HG02852 (cell line): ENCODE results near the gene DNM3.
"Not testable (repeated sequence)": the region's sequence is repeated elsewhere in the genome, so short reads cannot be mapped to it uniquely, and the experiment has no call there.

Experiments used
- ATAC-seq: cut with Tn5 transposase; IDR thresholded peaks from one replicate; pipeline ENCODE4 v1.9.1; 2021; ENCODE audit warnings: mild to moderate bottlenecking, moderate library complexity; ENCODE audit not compliant: unreplicated experiment

Gene DNM3

DNA sequence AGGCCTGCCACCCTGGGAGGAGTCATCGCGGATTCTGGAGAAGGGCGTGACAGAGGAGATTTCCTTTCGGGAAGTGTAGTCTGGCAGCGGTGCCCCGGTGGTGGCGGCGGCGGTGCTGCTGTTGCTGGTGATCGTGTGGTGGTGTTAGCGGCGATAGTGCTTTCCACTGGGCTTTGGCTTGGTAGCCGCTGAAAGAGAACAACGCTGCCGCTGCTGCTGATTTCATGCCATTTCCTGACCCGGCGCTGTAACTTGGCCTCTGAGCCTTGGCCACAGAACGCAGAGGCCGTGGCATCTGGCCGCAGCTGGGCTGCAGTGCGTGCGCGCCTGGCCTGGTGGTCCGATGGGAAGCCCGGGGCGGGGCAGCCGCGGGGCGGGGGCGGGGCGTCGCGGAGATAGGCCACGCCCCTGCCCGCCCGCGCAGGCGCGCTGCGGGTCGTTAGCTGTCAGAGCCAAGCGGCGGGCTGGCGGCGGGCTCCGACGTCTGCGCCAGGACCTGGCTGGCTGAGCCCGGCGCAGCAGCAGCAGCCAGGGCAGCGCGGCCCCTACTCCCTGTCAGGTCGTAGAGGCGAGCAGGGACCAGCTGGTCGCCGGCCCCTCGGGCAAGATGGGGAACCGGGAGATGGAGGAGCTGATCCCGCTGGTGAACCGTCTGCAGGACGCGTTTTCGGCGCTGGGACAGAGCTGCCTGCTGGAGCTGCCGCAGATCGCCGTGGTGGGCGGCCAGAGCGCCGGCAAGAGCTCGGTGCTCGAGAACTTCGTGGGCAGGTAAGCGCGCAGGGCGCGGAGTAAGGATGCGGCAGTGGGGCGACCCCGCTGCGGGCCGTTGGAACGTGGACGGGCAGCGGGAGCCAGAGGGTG, at the start of gene DNM3:
TSS of gene DNM3 (plus strand) at position 449 of the 861 bp plus-strand sequence. CDS start at position 608, 159 bp downstream.
- peak; percentile 91 for ATAC-seq

DNA sequence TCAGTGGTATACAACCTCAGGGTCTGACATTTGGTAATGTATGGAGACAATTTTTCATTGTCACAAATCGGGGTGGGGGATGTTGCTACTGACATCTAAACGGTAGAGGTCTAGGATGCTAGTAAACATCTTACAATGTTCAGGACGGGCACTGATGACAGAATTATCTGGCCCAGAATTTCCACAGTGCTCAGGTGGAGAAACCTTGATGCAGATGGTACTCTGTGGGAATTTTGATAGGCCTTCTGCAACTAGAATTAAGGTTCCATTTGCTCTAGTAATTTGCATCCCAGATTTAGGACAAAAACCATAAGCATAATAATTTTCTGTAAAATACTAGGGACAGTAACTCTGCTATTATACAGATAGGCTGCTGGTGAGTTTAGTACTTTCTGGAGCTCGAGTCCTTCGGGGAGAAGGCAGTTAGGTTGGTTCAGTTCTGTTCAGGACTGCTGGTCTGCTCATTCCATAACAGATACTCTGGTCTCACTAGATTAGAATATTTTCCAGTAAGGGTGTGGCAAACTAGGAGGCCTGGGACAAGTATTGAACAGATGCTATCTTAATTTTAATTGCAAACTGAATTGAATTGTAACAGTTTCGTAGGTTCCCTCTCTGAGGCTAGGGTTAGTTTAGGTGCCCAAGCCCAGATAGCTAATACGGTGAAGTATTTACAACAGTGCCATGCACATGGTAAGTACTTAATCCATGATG, 48.5 kb upstream of the DNM3 start:
- ATAC-seq = no peak

DNA sequence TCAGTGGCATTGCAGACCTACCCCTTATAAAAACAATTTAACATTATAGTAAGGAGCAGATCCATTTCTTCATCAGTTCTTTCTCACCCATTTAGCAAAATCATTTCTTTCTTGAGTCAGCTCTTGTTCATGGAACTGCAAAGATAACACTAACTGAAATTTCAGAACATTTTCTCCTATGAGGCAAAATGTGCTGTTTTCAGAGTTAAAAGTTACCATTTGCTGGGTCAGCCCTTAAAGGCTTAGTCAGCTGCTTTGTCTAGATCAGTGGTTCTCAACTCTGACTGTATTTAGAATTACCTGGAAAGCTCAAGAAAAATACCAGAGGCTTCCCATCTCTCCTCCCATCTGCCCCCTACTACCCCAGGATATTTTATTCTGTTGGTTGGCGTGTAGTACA, 47.7 kb upstream of the DNM3 start:
- no peak for ATAC-seq

DNA sequence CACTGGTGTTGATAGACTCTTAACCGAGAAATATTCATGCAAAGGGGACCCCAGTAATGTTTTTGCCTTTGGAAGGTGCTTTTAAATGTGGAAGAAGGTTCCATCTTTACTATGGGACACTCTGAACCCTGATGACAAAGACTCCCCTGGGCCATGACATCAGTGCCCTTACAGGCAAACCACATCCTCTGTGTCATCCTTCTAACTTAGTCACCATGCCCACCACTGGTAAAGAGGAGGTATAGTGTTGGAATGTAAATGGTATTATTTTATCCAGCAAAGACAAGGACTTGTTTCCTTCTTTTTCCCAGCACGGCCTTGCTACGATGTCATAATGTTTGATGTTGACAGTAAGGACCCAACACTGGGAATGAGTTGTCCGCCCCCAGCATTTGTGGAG, 47.2 kb upstream of the DNM3 start:
- no peak for ATAC-seq

DNA sequence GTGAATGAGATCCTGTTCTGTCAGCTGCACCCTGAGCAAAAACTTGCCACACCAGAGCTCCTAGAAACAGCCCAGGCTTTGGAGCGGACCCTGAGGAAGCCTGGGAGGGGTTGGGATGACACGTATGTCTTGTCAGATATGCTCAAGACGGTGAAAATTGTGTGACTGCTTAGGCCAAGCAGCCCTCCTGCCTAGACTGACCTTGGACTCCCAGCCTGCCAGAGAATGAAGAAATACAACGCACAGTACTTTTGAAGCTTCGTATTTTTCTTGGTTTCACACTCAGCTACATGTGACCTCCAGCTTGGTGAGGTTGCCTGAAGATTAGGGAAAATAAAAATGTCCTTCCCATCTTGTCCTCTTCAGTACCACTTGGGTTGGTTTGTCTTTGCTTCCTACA, 44.7 kb upstream of the DNM3 start:
- no peak for ATAC-seq

DNA sequence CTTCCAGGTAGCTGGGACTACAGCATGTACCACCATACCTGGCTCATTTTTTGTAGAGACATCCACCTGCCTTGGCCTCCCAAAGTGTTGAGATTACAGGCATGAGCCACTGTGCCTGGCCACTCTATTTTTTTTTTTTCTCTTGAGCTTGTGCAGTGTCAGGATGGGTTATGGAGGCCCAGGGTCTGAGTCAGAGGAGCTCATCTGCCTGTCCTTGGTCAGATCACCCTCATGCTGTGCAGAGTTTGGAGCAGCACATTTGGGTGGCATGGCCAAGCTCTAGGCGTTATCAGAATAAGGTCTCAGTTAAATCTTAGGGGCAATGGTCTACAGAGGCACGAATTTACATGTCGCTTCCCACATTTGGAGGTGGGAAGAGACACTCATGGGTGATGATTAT, 43.0 kb upstream of the DNM3 start:
- no peak for ATAC-seq

DNA sequence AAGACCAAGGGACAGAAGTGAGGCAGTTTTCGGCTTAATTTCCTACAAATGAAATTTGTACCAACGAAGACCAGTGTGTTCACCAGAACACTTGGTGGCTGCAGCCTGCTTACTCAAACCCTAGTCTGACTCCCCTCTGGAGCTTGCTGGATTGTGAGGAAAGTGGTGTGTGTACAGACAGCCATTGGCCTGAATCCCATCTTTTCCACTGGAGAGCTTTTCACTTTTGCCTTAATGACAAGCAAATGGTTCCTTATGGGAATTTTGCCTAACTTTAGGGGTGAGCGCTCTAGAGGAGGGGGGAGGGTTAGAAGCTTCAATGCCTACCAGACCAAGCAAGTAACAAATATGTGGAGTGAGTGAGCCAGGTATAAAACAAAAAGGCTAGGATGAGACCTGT, 42.5 kb upstream of the DNM3 start:
- no peak for ATAC-seq

DNA sequence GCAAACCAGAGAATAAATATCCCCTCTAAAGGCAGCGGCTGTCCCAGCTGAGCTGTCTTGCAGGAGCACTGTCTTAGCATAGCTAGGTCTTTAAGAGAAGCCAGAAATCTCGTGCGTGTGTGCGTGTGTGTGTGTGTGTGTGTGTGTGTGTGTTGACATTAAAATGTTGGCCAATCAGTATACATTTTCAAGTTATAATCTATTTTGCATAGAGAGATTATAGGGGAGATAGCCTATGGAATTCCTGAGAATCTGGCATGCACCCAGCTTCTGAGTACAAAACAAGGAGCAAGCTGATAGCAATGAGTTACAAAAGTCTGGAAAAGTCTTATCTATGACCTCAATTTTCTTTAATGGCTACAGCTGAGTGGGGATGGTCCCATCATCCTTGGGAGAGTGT, 42.1 kb upstream of the DNM3 start:
- no peak for ATAC-seq

DNA sequence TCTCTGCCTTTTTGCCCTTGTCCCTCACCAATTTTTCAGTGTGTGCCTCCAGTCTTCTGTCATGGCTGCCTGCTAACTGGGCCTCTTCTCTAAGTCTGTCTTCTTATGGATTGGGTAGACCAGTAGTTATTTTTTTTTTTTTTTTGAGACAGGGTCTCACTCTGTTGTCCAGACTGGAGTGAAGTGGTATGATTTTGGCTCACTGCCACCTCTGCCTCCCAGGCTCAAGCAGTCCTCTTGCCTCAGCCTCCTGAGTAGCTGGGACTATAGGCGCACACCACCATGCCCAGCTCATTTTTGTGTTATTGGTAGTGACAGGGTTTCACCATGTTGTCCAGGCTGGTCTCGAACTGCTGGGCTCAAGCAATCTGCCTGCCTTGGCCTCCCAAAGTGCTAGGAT, 41.6 kb upstream of the DNM3 start:
- not testable (repeated sequence) for ATAC-seq

DNA sequence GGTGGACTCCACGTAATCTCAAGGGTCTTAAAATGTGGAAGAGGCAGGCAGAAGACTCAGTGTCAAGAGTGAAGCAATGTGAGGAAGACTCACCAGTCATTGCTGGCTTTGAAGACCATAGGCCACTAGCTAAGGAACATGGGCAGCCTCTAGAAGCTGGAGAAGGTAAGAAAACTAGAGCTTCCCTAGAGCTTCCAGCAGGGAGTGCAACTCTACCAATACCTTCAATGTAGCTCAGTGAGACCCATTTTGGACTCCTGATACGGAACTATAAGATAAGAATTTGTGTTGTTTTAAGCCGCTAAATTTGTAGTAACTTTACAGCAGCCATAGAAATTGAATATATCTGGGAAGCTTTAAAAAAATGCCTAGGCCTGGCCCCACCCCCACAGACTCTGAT, 41.0 kb upstream of the DNM3 start:
- ATAC-seq = no peak

DNA sequence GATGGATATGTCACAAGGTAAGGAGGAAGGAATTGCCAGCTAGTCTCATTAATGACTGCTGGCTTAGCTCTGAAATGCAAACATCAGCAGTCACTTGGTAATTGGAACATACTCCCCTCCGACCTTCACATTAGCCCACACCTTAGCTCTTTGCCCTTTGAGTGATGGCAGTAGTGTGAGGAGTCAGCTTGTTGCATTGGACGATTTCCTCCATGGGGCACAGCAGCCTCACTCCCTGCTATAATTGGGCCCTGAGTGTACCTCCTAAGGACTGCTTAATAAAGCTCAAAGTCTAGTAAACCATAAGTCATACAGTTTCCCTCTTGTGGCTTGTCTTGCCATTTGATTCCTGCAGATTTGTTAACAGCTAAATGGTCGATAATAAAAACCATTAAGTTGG, 40.4 kb upstream of the DNM3 start:
- no peak for ATAC-seq

DNA sequence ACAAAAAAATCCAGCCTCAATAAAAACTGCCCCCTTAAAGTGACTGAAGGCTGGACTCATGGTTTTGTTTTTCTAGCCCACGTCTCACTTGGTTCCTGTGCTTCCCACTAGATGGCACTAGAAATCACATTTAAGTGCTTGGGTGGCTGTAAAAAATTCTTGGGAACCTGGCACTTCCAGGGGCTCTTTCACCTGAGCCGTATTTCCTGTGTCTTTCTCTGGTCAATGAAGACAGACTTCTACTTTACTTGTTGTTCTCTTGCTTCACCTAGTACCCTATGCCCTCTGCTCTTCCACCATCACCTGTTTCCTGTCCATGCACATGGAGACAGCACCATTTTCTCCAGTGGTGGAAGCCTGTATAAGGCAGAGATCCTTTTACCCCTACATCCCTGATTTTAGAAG, 39.8 kb upstream of the DNM3 start:
- ATAC-seq = no peak

DNA sequence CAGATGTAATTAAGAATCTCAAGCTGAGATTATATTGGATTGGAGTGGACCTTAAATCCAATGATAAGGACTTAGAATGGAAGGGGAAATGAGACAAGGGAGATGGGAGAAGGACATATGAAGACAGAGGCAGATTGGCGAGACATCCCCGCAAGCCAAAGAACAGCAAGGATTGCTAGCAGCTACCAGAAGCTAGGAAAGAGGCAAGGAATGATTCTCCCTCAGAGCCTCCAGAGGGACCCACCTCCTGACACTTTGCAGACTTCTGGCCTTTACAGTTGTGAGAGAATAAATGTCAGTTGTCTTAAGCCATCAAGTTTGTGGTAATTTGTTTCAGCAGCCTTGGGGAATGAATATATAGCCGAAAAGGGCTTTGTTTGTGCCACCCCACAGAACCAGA, 39.1 kb upstream of the DNM3 start:
- no peak for ATAC-seq

DNA sequence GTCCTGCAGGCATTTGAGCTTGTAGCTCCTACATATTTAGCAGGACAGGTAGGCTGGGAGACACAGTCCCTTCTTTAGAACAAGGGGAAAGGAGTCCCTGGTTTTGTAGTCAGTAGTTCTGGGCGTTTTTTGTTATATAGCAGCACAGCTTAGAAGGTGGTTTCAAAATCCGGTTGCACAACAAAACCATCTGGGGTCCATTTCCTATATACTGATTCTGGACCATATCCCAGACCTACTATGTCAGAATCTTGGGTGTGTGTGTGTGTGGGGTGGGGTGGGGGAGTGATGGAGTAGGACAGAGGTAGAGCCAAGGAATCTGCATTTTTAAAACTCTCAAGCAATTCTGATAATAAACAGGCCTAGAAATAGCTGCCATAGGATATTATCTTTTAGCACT, 38.3 kb upstream of the DNM3 start:
- no peak for ATAC-seq

DNA sequence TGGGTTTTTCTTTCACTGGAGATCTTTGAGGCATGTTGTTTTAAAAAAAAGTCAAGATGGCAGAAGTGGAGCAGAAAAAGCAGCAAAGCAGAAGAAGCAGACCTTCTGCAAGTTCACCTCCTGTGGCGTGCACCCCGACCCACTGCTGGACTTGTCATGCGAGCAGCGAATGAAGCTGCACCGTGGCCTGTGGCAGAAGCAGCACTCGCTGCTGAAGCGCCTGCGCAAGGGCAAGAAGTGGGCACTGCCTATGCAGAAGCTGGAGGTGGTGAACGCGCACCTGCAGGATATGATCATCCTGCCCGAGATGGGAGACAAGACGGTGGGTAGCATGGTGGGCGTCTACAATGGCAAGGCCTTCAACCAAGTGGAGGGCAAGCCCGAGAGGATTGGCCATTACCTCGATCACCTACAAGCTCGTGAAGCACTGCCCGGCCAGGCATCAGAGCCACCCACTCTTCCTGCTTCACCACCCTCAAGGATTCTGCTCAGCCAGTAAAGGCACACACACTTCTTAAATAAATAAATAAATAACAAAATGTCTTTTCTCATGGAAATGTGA, 37.8 kb upstream of the DNM3 start:
- no peak for ATAC-seq

DNA sequence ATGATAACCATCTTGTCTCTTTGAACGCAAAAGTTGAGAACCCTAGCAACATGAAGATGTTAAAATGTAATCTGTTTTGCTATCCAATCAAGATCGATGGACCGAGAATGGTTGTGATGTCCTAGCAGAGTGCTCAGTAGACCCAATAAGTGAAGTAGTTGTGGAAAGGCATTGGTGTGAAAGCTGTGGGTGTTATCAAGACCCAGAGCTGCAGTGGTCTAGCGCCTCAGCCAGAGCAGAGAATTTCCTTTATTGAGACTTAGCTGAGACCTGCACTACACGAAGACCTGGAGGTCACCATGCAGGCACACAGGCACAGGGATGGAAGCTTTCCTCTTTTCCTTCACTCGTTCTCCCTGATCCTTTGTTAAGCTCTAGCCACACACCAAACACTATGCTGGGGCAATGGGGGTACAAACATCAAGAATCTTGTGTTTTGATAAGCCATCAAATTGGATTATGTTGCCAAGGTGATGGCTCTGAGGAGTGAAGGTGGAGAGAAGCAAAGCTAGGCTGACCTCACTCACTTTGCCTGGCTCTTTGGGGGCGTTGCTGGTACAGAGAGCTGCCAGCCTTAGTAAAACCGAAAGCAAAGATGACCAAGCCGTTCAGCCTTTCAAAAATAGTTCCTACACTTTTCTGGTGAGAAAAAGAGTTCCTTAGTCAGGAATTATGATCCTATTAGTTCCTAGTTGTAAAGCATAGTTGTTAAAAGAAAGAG, 35.7 kb upstream of the DNM3 start:
- ATAC-seq = no peak

DNA sequence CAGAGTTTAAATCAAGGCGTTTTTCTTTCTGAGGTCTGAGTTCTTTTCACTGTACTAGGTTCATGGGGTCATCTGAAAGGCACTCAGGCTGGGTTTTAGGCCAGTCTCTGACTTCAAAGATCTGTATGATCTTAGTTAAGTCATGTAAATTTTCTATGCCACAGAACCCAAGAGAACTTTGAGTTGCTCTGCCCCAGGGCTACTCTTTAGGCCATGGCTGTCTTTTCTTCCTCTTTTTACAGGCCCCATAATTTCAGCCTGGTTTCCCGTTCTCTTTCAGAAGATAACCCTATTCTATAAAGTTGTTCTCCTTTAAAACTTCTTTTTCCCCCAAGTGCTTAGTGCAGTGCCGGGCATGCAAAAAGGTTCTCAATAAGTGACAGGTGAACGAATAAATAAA, 33.7 kb upstream of the DNM3 start:
- no peak for ATAC-seq

DNA sequence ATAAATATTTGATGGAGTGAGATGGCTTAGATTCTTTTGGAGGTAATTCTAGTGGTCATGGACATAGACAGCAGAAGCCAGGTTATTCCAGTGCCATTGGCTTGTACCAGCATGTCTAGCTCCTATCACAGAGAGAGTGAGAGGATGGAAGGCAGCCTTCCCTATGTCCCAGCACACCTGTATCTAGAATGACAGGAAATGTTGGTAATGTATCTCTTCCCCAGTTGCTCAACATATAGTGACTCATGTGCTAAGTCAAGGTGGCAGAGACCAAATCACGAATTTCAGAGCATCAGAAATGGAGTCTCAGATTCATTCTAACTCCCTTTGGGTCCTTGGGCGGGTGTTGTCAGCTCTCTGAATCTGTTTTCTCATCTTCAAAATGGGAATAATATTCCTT, 31.5 kb upstream of the DNM3 start:
- ATAC-seq = no peak

DNA sequence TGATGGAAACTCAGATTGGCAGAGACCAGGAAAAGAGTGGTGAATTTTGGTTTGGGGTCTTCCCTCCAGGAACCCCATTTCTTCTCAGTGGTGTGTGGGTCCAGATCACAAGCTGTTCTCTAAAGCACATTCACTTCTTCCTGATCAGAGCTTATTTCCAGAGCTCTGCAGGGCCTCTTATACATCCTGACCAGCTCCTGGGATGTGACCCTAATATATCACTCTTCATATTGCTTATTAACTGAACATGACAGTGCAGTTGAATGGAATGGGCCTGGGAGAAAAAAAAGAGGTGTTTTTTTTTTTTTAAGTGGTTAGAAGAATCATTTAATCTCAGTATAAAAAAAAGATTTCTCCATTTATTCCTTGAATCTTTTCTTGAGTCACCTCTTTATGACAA, 29.6 kb upstream of the DNM3 start:
- no peak for ATAC-seq

DNA sequence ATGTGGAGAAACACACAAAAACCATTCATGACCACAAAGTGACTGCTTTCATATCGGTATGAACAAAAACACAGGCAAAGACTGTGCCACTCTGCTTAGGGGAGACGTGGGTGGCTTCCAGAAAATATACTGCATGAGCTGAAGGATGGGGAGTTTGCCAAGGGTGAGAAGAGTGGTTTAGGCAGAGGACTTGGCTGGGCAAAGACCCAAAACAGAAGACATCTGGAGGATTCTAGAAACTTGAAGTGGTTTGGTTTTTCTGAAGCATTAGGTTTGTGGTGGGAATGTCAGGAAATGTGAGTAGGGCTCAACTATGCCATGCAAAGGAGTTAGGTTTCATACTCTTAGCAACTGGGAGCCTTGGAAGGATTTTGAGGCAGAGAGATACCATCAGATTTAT, 26.6 kb upstream of the DNM3 start:
- ATAC-seq = no peak

DNA sequence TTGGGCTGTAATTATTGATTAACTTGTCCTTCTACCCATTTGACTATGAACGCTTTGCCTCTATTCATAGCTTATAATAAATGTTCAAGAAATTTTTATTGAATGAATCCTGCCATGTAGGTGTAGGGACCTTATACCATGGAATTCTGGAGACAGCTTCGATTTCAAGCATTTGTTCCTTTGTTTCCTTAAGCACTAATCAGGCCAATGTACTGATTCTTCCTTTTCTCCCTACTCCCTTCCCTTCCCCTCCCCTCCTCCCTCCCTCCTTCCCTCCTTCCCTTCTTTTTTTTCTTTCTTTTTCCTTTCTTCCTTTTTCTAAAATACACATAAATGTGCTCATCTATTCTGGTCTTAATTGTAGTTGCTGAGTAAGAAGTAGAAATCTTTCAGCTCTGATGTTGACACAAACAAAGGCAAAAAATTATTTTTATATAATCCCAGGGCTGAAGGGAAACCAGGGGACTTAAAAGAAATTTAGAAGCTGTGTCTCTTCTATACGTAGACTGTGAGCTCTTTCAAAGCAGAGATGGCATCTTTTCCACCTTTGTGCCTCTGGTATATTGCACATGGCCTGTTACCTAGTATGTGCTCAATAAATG, 24.9 kb upstream of the DNM3 start:
- ATAC-seq = no peak
